Measurements from ENCODE around the gene BPGM. TPM values are rescaled to one million over a fixed set of nuclear protein-coding genes. Genes with fewer than 3 reads are reported as not detected.

The BPGM gene
- total and polyA plus RNA-seq, 2 experiments from 2014 or later, result 16.9 TPM

GRCh38 chr7:134726581-134726980, 79.9 kb downstream of the BPGM start:
- no peak for DNase-seq (ENCODE audit: low spot score)
- no peak overlapping the region for H3K4me3 ChIP-seq

GRCh38 chr7:134727711-134728110, 81.1 kb downstream of the BPGM start:
- peaks cover 1% of the 10 kb centered on the region for H3K27me3 Mint-ChIP-seq (ENCODE audit: insufficient read depth, low read depth, poor library complexity)
- no peak overlapping the region for H3K27ac Mint-ChIP-seq
- H3K4me2 ChIP-seq, result no peak overlapping the region

More at GRCh38 chr7:134726581-134726980, 79.9 kb downstream of the BPGM start:
- Histone ChIP-seq H2AFZ (0 out of 2 replicates have a peak overlapping the region, but pooled peaks have one; percentile 48), H3K27ac (ENCODE audit: low read depth) (no peak overlapping the region), H3K9me2 (ENCODE audit: insufficient read depth) (no peaks in the 10 kb centered on the region), H3K4me2 (no peak overlapping the region), H3F3A (replicated peaks; ENCODE audit: low read depth) (no peaks in the 10 kb centered on the region), H3K36me3 (ENCODE audit: insufficient read depth) (no peaks in the 10 kb centered on the region), H3K27me3 (ENCODE audit: insufficient read depth) (no peaks in the 10 kb centered on the region), H4K20me1 (replicated peaks; ENCODE audit: insufficient read depth) (no peaks in the 10 kb centered on the region), H3K79me2 (replicated peaks; ENCODE audit: insufficient read depth) (no peaks in the 10 kb centered on the region), H3K4me1 (ENCODE audit: insufficient read depth) (no peaks in the 10 kb centered on the region)
- no peak for ATAC-seq
- Mint-ChIP-seq H3K36me3 (ENCODE audit: low read depth) (no peaks in the 10 kb centered on the region), H3K4me1 (no peaks in the 10 kb centered on the region), H3K27me3 (ENCODE audit: insufficient read depth, low read depth, poor library complexity) (peaks cover 1% of the 10 kb centered on the region), H3K4me3 (no peak overlapping the region), H3K9me3 (no peaks in the 10 kb centered on the region), H3K27ac (no peak overlapping the region)
- TF ChIP-seq EZH2 (IDR thresholded peaks at IDR 0.05; ENCODE audit: low read depth, unreplicated experiment) (no peak), ZNF331 (CRISPR knock-in tag; IDR thresholded peaks at IDR 0.05; ENCODE audit: low read depth) (no peak), POLR2AphosphoS5 (IDR thresholded peaks at IDR 0.05; ENCODE audit: low read depth) (no peak), CREB1 (CRISPR knock-in tag; IDR thresholded peaks at IDR 0.05; ENCODE audit: low read depth) (no peak), JUNB (IDR thresholded peaks at IDR 0.05; ENCODE audit: unreplicated experiment) (no peak), NANOG (IDR thresholded peaks at IDR 0.05; ENCODE audit: borderline replicate concordance) (no peak), STAT1 (IDR thresholded peaks at IDR 0.05; ENCODE audit: unreplicated experiment) (no peak), ETS1 (IDR thresholded peaks at IDR 0.05) (no peak), EZH2phosphoT487 (IDR thresholded peaks at IDR 0.05; ENCODE audit: unreplicated experiment) (no peak), ZNF114 (CRISPR knock-in tag; IDR thresholded peaks at IDR 0.05) (no peak)

More at GRCh38 chr7:134727711-134728110, 81.1 kb downstream of the BPGM start:
- Histone ChIP-seq H3F3A (replicated peaks; ENCODE audit: low read depth) (no peaks in the 10 kb centered on the region), H4K20me1 (replicated peaks; ENCODE audit: insufficient read depth) (no peaks in the 10 kb centered on the region), H3K27me3 (ENCODE audit: insufficient read depth) (no peaks in the 10 kb centered on the region), H3K27ac (ENCODE audit: low read depth) (no peak overlapping the region), H2AFZ (no peak overlapping the region), H3K4me3 (no peak overlapping the region), H3K36me3 (ENCODE audit: insufficient read depth) (no peaks in the 10 kb centered on the region), H3K9me2 (ENCODE audit: insufficient read depth) (no peaks in the 10 kb centered on the region), H3K79me2 (replicated peaks; ENCODE audit: insufficient read depth) (no peaks in the 10 kb centered on the region), H3K4me1 (ENCODE audit: insufficient read depth) (no peaks in the 10 kb centered on the region)
- Mint-ChIP-seq H3K36me3 (ENCODE audit: low read depth) (no peaks in the 10 kb centered on the region), H3K9me3 (no peaks in the 10 kb centered on the region), H3K4me1 (no peaks in the 10 kb centered on the region), H3K4me3 (no peak overlapping the region)
- TF ChIP-seq JUNB (IDR thresholded peaks at IDR 0.05; ENCODE audit: unreplicated experiment), result no peak
- TF ChIP-seq EZH2 (IDR thresholded peaks at IDR 0.05; ENCODE audit: low read depth, unreplicated experiment), result no peak
- no peak for TF ChIP-seq CREB1 (CRISPR knock-in tag; IDR thresholded peaks at IDR 0.05; ENCODE audit: low read depth)
- ATAC-seq (no peak), DNase-seq (ENCODE audit: low spot score) (no peak)

Other genes with a start within 250 kb of the BPGM start
- gene AKR1B1, start 187.8 kb upstream of the BPGM start, total RNA-seq (2014; rRNA removed; shearing (Covaris generic)), result 132 and 153 TPM in 2 replicates
- 138 and 154 TPM in 2 replicates for gene AKR1B1, start 187.8 kb upstream of the BPGM start, polyA plus RNA-seq (2016; fragmentation: Nextera tagmentation; extraction: Ambion mirVana)
- 0.69 TPM in 1 of 2 replicates, not detected in the other for gene AKR1B10, start 119.3 kb upstream of the BPGM start, total RNA-seq (2014; rRNA removed; shearing (Covaris generic))
- 0.27 TPM in 1 of 2 replicates, not detected in the other for gene AKR1B10, start 119.3 kb upstream of the BPGM start, polyA plus RNA-seq (2016; fragmentation: Nextera tagmentation; extraction: Ambion mirVana)
- 0.08 TPM in 1 of 2 replicates, not detected in the other for gene AKR1B15, start 97.7 kb upstream of the BPGM start, total RNA-seq (2014; rRNA removed; shearing (Covaris generic))
- 0.17 TPM in 1 of 2 replicates, not detected in the other for gene AKR1B15, start 97.7 kb upstream of the BPGM start, polyA plus RNA-seq (2016; fragmentation: Nextera tagmentation; extraction: Ambion mirVana)
- gene CALD1, start 132.8 kb downstream of the BPGM start, total RNA-seq (2014; rRNA removed; shearing (Covaris generic)), result 132 and 133 TPM in 2 replicates
- gene CALD1, start 132.8 kb downstream of the BPGM start, polyA plus RNA-seq (2016; fragmentation: Nextera tagmentation; extraction: Ambion mirVana), result 762 and 842 TPM in 2 replicates